HG02970 (cell line): ENCODE data around the gene KCNJ6.
"Not testable (repeated sequence)": the region's sequence is repeated elsewhere in the genome, so short reads cannot be mapped to it uniquely, and the experiment has no call there.

Experiments used
- ATAC-seq: cut with Tn5 transposase; IDR thresholded peaks from one replicate; pipeline ENCODE4 v1.9.1; 2021; ENCODE audit warnings: mild to moderate bottlenecking, moderate library complexity, moderate number of reproducible peaks; ENCODE audit not compliant: unreplicated experiment, low FRiP score

KCNJ6 gene

DNA sequence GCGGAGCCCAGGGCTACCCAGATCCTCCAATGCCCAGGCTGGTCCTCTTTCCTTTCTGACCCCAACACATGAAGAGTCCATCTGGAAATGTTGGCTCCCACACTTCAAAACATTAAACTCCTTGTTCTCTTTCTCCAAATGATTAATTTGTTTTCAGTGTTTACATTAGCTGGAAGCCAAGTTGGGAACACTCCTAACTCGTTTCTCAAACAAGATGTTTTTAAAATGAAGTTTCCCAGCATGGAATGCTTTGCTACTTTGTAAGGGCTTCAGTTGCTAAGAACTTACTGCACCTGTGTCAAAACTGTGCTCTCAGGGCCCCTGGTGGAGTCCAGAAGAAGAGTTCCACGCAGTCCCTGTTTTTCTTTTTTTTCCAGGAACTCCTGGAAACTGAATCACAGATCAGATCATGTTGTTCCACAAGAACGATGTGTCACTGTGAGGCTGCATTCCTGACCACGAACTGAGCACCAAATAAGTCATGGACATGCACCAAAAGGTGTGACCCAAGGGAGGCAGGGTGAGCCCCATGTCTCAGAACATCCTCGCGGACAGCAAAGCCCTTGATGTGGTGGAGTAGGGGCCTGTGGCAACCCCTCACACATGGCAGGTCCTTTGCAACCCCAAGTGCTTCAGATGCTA is 257.3 kb downstream of the KCNJ6 start:
- ATAC-seq: no peak

DNA sequence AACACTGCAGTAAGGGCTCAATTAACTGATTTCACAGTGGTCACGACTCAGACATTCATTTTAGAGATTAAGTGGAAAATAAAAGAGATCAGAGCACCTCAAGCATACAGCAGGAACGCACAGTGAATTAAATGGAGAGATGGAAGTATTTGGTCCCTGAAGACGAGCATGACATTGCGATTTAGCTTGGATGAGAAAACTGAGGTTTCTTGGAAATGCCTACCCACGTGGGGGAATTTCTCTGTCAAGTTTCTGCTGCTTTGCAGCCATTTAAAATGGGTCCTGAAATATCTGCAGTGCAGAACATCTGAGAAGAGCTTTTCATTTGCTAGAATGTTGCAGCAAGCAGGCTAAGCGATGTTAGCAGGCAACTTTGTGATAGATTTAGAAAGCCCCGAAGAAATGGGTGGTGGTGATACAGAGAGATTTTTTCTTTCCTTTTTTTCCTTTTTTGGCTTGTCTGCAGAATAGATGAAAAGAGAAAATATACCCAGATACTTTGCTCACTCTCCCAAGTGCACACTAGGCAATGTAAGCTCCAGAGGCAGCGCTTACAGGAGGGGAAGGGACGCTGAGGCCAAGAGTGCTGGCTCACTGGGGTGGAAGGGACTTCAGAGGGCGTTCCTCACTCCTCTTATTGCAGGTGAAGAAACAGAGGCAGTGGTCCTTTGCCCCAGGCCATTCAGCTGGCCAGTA is 258.0 kb downstream of the KCNJ6 start:
- ATAC-seq: no peak

DNA sequence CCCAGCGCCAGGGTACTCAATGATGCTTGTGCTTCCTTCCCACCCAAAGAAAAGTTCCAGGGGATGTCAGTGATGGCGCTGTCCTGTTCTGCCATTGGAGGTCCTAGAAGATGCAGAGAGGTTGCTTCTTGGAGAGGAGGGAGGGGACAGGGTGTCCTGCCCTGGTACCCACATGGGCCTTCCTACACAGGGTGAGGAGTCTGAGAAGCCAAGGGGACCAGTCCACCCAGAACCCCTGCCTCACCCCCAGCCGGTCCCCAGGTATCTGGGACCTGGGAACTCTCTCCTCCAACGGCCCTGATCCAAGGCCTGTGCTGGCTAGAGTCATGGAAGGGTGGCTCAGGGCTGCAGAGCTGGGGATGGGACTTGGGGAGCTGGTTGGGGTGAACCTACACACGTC is 259.4 kb downstream of the KCNJ6 start:
- ATAC-seq: no peak

DNA sequence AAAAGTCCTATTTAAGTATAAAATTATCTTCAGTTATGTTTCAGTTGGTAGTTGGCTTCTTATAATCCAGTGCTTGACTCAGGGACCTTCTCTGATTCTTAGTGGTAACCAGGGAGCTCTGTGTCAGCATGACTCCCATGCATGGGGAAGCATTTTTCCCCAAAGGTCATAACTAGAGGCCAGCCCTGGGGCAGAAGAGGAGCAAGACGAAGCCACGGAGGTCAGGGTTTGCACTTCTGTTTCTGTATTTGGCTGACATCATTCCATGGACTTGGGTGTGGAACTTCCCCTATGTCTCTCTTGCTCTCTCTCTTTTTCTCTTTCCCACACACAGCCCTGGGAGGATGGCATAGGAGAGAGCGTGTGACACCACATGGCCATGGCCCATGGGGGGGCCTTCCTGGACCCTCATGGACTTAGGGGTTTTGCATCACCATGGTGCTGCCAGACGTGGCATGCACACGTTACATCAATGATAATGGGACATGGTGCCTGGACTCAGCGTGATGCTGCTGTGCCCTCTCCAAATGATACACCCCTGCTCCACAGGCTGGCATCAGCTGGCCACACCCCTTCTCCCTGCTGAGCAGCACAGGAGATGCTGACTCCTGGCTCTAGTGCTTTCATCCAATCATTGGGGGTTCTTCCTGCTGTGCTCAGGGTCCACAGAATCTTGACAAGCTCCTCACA is 260.5 kb downstream of the KCNJ6 start:
- ATAC-seq: no peak

DNA sequence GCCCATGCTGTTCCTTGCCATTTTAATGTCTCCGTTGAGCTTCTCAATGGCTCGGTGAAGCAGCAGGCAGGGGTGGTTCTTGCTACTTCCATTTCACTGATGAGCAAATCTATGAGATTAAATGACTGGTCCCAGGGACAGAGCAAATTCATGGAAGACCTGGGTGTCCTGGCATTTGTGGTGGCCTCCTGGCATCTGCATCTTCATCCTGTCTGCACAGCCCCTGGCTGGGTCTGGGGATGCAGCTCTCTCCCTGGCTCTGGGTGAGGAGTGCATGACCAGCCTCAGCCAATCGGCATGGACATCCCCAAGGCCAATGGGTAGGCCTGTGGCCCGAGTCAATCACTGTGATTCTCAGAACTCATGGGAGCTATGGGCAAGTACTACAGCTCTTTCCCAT is 261.7 kb downstream of the KCNJ6 start:
- no peak for ATAC-seq

DNA sequence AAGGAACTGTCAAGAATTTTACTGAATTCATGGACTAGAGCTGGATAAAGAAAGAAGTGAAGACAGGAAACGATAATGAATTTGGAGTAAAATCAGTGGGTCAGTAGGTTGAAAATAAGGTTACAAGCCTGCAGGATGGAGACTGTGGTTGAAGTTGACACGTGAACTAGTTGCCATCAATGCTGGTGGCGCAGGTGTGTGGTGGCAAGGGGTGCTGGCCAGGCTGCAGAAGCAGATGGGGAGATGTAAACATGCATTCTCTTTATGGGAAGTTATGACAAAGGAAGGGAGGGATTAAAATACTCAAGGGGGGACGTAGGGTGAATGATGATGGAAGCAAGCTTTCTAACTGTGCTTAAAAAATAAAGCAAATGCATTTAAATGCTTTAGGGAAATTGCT is 263.1 kb downstream of the KCNJ6 start:
- no peak for ATAC-seq

DNA sequence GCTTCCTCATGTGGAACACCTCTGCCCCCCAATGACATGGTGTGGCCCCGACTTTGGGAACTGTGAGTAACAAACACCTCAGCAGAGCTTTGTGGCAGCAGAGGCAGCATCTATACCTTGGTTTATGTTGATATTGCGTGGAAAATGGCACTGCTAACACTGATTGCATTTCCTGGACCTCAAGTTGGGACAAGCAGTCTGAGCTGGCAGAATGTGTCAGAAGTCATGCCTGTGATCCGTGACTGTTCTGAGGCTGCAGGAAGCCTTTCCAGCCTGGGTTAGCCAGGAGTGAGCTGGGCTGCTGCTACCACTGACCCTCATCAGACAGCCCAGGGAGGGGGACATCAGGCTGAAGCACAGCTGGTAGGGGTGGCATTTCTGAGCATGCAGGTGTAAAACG is 268.5 kb downstream of the KCNJ6 start:
- ATAC-seq: no peak

DNA sequence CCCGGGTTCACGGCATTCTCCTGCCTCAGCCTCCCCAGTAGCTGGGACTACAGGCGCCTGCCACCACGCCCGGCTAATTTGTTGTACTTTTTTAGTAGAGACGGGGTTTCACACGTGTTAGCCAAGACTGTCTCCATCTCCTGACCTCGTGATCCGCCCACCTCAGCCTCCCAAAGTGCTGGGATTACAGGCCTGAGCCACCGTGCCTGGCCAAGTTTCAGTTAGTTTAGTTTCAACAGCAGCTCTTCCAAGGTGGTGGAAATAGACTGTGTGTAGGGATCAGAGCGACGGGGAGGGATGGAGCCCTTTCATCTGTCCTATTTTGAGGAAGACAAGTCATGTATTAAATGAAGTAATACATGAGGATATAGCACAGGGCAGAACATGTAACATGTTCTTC is 269.5 kb downstream of the KCNJ6 start:
- ATAC-seq: not testable (repeated sequence)

DNA sequence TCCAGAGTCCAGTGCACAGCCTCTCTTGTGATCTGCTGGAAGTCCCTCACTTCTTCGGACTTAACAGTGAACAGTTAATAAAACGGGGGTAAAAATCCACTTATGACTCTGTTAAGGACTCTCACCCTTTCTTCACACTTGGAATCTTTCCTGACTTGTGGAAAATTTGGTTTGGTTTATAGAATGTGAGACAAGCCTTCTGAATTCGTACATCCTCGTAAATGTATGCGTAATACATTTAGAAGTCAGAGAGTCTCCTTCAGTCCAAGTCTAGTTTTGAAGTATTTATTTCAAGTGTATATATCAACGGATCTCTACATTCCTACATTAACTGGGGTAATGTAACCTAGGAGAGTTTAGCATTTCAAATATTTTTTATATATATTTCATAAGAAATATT is 270.4 kb downstream of the KCNJ6 start:
- ATAC-seq: no peak

DNA sequence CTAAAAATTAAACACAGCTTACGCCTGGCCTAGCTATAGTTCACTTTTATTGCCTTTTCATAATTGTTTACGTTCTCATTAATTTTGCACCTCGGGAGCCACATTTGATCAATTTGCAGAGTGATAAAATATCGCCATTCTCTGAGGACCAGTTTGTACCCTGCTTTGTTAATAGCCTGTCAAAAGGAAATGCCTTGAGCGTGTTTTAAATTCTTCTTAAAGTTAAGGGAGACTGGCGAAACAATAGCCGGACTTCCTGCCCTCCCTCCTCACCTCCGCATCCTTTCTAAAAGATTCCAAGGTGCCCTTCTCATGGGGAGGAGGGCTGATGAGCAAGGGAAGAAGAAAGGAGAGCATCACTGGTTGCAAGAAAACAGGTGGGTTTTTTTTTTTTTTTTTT is 271.6 kb downstream of the KCNJ6 start:
- no peak for ATAC-seq

DNA sequence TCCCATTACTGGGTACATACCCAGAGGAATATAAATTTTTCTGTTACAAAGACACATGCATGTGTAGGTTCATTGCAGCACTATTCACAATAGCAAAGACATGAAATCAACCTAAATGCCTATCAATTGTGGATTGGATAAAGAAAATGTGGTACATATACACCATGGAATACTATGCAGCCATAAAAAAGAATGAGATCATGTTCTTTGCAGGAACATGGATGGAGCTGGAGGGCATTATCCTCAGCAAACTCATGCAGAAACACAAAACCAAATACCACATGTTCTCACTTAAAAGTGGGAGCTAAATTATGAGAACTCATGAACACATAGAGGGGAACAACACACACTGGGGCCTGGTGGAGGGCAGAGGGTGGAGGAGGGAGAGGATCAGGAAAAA is 272.4 kb downstream of the KCNJ6 start:
- ATAC-seq: not testable (repeated sequence)

DNA sequence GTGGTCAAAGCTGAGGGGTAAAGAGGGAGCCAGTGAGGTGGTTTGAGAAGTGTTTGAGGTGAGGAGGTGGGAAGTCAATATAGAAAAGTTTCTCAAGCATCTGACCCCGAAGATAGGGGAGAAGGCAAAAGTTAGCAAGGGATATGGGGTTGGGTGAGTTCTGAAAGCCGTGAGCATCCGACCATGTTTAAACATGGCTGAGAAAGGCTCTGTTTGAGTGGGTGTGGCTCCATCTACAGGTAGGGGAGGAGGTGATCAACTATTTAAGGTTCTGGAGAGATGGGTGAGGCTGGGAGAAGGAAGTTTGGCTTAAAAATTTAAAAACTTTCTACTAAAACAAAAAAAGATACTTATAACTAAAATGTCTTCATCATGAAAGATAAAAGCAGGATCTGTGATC is 273.8 kb downstream of the KCNJ6 start:
- ATAC-seq: no peak

DNA sequence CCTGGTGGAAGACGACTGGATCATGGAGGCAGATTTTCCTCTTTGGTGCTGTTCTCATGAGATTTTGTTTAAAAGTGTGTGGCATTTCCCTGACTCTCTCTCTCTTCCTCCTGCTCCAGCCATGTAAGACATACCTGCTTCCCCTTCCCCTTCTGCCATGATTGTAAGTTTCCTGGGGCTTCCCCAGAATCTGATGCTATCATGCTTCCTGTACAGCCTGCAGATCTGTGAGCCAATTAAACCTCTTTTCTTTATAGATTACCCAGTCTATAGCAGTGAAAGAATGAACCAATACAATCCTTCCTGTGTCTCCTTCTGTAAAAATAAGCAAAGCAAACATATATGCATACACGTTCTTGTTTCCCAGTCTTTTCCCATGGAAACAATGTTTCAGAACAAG is 276.5 kb downstream of the KCNJ6 start:
- ATAC-seq: no peak

DNA sequence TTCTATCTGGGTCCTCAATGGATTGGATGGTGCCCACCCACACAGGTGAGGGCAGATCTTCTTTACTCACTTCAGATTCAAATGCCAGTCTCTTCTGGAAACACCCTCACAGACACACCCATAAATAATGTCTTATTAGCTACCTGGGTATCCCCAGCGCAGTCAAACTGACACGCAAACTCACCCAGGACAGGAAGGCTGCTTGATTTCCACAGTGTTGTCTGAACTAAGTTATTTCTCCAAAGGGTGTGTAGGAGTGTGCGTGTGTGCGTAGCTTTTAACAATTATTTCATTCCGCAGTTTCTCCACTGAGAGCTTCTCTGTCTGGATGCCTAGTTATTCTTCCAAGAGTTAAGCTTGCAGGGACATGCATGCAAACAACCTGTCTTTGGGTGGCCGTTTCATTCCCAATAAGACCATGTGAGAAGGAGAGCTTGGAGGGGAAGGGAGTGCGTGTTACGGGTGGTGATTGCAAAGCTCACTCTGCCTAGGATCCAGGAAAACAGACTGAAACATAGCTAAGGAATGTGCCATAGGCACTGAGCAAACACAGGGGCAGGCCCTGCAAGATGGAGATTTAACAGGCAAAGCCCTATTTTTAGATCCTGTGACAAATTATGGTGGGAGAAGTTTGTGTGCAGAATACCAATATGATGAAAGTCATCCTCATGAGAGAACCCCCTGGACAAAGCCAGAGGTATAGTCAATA is 280.0 kb downstream of the KCNJ6 start:
- no peak for ATAC-seq

DNA sequence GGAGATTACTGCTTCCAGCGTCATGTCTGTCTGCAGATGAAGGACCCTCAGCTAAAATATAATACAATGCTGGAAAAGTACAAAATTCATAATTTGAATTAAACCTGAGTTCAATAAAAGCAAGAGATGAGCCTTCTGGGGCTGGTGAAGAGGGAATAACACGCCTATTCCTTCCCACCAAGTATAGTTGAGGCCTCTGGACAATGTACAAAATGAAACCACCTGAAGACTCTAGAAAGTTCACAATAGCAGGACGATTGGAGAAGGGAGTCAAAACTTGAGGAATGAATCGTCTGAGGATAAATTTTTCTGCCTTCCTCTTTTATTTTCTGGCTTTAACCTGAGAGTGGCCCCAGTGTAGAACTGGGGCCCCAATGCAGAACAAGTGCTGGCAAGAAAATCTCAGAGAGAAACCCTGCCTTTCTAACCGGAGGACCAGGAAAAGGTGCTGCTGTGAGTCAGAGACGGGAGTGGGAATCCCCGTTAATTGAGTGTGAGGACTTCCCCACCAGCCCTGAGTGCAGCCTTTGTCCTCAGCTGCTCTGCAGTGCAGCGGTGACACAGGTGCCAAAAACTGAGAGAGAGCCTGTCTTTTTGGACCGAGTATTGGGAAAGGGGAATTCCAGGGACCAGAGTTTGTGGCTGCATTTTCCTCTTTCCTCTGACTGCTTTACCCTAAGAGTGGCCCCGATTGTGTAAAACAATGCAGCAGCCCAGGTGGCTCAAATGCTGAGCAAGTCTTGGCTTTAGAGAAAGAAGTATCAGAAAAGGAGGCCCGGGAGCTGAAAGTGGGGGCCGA is 284.7 kb downstream of the KCNJ6 start:
- no peak for ATAC-seq

DNA sequence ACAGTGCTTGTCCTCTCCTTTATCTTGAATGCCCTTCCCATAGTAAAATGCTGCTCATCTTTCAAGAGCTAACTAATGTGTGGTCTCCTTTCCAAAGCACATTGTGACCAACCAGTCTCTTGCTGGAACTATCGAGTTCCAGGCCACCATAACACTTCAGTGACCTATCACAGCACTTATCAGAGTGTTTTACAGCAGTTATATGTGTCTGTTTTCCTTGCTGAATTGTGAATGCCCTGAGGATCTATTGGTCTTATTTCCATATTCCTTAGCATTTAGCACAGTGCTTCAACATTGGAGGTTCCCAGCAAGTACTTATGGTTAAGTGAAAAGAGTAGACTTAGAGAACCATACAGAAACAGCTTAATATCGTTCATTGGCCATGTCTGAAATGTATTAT is 285.4 kb downstream of the KCNJ6 start:
- no peak for ATAC-seq

DNA sequence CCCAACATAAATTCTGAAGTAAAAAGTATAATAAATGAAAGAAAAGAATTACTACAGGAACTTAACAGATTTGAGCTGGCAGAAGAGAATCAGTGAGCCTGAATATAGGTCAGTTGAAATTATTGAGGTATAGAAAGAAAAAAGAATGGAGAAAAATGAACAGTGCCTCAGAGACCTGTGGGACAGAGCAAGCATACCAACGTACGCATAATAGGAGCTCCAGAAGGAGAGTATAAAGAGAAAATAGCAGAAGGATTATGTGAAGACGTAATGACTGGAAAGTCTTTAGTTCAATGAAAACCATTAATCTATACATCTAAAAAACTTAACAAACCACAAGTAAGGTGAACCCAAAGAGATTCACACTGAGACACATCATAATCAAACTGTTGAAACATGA is 287.9 kb downstream of the KCNJ6 start:
- ATAC-seq: no peak

DNA sequence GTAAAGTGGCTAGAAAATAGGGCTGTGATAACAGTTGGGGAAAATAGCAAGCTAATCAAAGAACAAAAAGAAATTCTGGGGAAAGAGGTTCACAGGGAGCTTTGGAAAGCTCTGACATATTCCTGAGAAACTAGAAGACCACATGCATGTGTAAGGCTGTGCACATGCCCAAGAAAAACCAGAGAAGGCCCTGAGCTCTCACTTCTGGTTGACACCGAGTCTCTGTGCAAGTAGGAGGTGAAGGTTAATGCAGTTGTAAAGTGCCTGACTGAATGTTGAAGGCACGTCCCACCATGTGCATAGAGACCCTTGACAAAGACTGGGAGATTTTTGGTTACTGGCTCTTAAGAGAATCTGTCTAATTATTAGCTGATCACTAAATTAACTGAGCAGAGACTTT is 288.7 kb downstream of the KCNJ6 start:
- no peak for ATAC-seq

DNA sequence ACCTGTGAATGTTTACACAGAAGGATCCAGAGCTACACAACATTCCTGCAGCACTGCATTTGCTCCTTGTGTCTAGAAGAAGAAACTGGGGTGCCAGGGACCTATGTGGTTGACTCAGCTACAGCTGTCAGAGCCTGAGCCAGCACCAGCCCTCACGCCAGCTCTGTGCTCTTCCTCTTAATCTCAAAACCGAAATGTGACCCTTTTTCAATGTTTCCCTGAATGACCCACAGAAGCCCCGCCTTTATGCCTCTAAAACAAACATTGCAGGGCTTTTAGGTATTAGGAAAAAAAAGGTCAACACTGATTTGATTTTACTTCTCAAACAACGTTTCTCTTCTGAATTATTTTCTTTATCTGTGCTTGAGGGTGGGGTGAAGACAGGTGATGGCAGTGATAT is 289.2 kb downstream of the KCNJ6 start:
- ATAC-seq: no peak

DNA sequence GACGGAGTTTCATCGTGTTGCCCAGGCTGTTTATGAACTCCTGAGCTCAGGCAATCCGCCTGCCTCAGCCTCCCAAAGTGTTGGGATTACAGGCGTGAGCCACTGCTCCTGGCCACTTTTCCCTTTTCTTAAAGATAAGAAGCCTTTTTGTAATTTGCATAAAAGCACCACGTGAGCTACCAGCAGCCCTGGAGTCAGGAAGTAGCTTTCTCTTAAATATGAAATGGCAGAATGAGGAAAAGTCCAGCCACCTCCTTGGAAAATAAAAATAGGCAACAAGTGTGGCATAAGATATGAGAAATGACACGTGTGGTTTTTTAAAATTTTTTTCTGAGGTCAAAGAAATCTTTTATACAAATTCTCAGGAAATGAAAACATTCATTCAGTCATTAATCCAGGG is 289.9 kb downstream of the KCNJ6 start:
- no peak for ATAC-seq

DNA sequence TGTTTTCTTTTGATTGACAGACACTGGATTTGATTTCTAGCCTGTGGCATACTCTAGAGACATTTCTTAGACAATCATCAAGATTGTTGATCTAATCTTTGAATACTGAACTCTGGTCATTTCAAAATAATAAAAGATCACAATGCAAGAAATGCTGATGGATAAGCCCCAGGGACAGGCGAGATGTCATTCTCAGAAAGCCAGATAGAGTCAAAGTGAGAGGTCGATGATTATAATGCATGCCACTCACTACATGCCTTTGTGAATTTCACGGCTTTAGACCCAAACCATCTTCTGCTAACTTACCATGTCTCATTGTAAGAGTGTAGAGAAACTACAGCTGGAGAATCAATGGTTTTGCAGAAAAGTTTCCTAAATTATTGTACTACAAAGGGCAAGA is 292.6 kb downstream of the KCNJ6 start:
- no peak for ATAC-seq
